C4-2B (cell line): ENCODE measurements around the gene SMYD2.
A peak's percentile ranks its signal among the peaks of the same experiment; 100 is the strongest.

Source experiments
- H3K27ac ChIP-seq: fragments of 450-650 bp; 2 replicates; pipeline ENCODE4 v1.5.1; 2017
- CTCF ChIP-seq: fragments of 450-650 bp; conservative IDR thresholded peaks from 2 replicates; pipeline ENCODE4 v1.5.1; 2017; ENCODE audit warnings: mild to moderate bottlenecking
- ZFX ChIP-seq: fragments of 450-650 bp; IDR thresholded peaks from 2 replicates; pipeline ENCODE4 v1.6.1; 2017

SMYD2 gene

GRCh38 chr1:214319938-214320337, 39.0 kb downstream of the SMYD2 start:
- TF ChIP-seq ZFX: no peak
- peak; percentile 54 for TF ChIP-seq CTCF

GRCh38 chr1:214321705-214322453, 40.9 kb downstream of the SMYD2 start:
- H3K27ac ChIP-seq: no peak overlapping the region
- TF ChIP-seq ZFX (no peak), CTCF (no peak)

More at GRCh38 chr1:214319938-214320337, 39.0 kb downstream of the SMYD2 start:
- H3K27ac ChIP-seq: no peak overlapping the region

GRCh38 chr1:214324896-214325800, 44.2 kb downstream of the SMYD2 start:
- TF ChIP-seq CTCF: no peak
- no peak for TF ChIP-seq ZFX

GRCh38 chr1:214326406-214326805, 45.4 kb downstream of the SMYD2 start:
- TF ChIP-seq CTCF (no peak), ZFX (no peak)
- no peak overlapping the region for H3K27ac ChIP-seq

More at GRCh38 chr1:214324896-214325800, 44.2 kb downstream of the SMYD2 start:
- H3K27ac ChIP-seq: no peak overlapping the region

- TF ChIP-seq CTCF: no peak
- no peak for TF ChIP-seq ZFX
- no peak overlapping the region for H3K27ac ChIP-seq
These were observed 46.6 kb downstream of the SMYD2 start for GRCh38 chr1:214327514-214327913.

- TF ChIP-seq CTCF (peak; percentile 94), ZFX (no peak)
- no peak overlapping the region for H3K27ac ChIP-seq
These were observed 48.0 kb downstream of the SMYD2 start for GRCh38 chr1:214328770-214329469.
